HFF-Myc (cell line): ENCODE measurements around the gene PGBD5.

ENCODE experiments used
- DNase-seq: peaks from one replicate; pipeline ENCODE4 v3.0.0-alpha.2; 2011; ENCODE audit warnings: low read depth; ENCODE audit errors: extremely low read depth
- H3K4me3 ChIP-seq: replicated peaks from 2 replicates; pipeline ENCODE4 v1.5.1; 2011; ENCODE audit warnings: low read depth, mild to moderate bottlenecking, control low read depth, low read length
- TF ChIP-seq, protein P1 (sequence below): IDR thresholded peaks from 2 replicates; pipeline ENCODE4 v1.5.1; 2012; ENCODE audit warnings: mild to moderate bottlenecking, low read depth, low read length, control low read depth; ENCODE audit errors: missing control alignments

PGBD5 gene

DNA sequence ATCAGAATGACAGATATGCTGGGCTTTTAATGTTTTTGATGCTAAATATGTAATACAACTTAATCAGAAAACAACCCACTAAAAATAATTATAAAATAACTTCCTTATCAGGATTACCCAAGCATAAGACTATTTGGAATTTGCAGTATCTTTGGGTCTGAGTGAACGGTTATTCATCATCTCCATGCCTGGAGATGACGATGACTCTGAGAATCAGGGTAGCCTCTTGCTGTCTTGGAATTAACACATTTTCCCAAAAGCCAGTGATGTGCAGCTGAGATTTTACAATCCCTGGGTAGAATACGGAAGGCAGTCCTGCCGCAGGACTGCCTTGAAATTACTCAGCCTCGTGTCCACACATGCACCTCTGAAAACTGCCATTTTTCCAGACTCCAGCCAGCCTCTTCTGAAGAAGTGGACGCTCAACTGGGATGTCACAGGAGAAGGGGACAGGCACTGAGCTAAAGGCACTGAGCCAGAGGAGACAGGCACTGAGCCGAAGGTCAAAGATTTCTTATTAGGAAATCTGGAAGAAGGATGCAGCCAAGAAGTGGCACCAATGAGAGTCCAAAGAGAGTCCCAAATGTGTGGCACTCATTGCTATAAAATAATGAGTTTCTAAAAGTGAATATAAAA lies 85.5 kb downstream of the PGBD5 start:
- TF ChIP-seq, protein P1, sequence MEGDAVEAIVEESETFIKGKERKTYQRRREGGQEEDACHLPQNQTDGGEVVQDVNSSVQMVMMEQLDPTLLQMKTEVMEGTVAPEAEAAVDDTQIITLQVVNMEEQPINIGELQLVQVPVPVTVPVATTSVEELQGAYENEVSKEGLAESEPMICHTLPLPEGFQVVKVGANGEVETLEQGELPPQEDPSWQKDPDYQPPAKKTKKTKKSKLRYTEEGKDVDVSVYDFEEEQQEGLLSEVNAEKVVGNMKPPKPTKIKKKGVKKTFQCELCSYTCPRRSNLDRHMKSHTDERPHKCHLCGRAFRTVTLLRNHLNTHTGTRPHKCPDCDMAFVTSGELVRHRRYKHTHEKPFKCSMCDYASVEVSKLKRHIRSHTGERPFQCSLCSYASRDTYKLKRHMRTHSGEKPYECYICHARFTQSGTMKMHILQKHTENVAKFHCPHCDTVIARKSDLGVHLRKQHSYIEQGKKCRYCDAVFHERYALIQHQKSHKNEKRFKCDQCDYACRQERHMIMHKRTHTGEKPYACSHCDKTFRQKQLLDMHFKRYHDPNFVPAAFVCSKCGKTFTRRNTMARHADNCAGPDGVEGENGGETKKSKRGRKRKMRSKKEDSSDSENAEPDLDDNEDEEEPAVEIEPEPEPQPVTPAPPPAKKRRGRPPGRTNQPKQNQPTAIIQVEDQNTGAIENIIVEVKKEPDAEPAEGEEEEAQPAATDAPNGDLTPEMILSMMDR = no peak
- no peak overlapping the region for H3K4me3 ChIP-seq
- no peak for DNase-seq

DNA sequence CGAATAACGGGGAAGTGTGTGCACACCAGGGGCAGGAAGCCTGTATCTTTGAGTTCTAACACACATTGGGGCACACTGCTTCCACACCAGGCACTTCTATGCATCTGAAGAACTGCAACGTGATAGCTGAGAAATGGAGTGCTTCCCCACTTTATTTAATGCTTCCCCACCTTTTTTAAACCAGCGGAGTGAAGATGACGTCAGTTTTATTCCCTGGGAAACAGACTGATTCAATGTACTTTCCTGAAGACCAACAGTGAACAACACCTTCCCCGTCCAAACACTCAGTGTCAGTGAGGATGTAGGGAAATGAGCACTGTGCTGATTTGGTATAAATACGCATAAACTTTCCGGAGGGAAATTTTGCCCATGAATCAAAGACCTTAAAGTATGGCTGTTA lies 87.1 kb downstream of the PGBD5 start:
- DNase-seq = no peak

DNA sequence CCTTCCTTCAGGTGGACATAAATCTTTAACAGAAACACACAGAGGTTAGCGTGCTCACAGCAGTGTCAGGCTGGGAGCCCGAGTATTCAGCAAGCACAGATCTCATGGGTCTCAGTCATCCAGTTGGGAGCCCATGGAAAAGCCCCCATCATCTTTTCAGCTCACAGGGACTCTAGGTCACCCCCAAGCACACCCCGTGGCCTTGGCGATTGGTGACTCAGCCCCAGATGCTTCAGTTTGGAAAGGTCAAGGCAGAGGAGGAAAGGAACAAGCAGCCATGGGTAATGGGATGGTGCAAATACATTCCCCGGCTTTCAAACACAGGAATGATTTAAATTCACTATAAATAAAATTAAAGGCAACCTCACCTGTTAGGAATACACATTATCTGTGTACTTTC lies 88.9 kb downstream of the PGBD5 start:
- no peak overlapping the region for H3K4me3 ChIP-seq
- DNase-seq = no peak
- TF ChIP-seq, protein P1 = no peak

More for the DNA sequence above, 87.1 kb downstream of the PGBD5 start:
- TF ChIP-seq, protein P1 = no peak
- H3K4me3 ChIP-seq = no peak overlapping the region

DNA sequence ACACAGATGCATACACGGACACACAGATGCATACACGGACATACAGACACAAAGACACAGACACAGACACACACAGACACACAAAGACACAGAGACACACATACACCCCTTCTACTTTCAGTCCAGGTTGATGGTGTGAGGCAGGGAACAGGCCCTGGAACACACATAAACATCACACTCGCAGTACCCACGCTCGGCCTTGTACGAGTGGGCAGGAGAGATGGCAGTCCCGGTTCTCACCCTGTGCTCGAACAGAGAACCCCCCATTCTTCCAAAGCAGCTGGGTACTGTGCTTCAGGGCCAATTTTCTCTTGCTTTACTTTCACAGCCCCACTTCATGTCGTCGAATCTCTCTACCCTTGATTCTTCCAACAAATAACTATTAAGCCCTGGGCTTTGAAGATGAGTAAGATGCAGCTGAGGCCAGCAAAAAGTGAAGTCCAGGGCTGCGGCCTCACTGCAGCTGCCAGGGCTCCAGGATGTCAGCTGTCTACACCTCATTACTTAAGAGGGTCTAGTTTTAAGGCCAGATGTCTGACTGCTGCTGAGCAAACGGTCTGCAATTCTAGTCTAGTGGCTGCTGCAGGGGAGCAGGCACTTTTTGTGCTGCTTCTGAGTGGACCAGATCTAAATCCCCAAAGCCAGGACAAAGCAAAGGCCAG lies 90.1 kb downstream of the PGBD5 start:
- no peak for DNase-seq
- TF ChIP-seq, protein P1 = no peak
- no peak overlapping the region for H3K4me3 ChIP-seq

DNA sequence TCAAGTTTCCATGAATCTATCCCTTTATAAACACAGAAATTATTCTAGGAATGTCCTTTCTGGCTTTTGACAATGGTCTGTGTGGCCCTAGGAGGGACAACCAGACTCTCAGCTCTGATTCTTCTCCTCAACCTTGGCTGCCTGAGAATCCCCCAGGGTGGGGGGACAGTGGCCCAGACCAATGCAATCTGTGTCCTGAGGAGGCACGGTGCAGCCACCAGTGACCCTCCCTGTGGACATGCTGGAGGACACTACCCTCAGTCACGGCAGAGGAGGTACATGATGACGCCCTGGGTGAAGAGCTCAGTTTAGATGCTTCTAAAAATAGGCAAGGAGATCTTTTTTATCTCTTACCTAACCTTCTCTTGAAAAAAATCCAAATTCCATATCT lies 91.7 kb downstream of the PGBD5 start:
- H3K4me3 ChIP-seq = no peak overlapping the region
- no peak for DNase-seq
- TF ChIP-seq, protein P1 = no peak

DNA sequence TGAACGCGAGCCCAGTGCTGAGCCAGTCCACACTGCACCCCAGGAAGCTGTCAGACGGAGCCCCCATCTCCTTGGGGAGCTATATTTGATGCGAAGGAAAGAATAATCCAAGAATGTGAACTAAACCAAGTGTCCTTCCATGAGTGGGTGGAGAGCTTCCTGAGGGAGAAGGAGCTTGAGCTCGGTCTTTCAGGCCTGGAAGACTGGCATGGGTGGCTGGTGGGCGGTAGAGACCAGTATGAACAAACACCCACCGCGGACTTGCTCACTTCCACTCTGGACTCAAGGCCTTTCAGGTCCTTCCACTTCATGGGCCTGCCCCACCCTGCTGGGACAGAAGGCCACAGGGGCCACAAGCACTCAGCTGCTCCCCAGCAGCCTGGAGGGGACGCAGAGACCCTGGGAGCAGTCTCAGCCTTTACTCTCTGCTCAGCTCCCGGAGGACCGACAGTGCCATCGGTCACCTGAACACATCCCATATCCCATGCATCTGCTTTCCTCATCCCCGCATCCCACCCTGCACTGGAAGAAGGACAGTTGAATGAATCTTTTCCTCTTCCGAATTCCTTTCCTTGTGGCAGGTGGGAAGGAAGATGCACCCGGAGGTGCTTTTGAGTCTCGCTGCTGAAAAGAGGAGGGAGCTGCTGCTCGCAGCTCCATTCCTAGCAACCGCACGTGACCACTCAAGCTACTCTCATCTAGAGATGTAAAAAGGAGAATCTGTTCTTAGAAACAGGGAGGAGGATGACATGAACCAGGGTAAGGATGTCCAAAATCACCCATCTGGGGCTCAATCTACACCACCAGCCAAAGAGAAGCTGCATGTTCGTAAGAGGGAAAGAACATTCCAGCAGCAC lies 92.3 kb downstream of the PGBD5 start:
- DNase-seq = no peak
- TF ChIP-seq, protein P1 = no peak
- no peak overlapping the region for H3K4me3 ChIP-seq
